Uterus (tissue), 4 donors: Measurements from ENCODE around the gene CBFA2T3. TPM values are rescaled to one million over a fixed set of nuclear protein-coding genes. Genes with fewer than 3 reads are reported as not detected.

Source experiments
- DNase-seq, 2 donors: peaks; one replicate each; pipeline ENCODE4 v3.0.0-alpha.2; 2019 to 2020
- H3K27ac ChIP-seq, 2 donors: fragments of 200-600 bp; sonication (generic); 1 replicate in 1 of 2; 2 replicates in 1 of 2; pipeline ENCODE4 v1.5.1; 2016 to 2018
- H3K27me3 ChIP-seq, 2 donors: fragments of 200-600 bp; sonication (generic); one replicate each; pipeline ENCODE4 v1.5.1; 2018 to 2019; ENCODE audit warnings: control low read depth in 1 of 2
- H3K36me3 ChIP-seq, 2 donors: fragments of 200-600 bp; sonication (generic); one replicate each; pipeline ENCODE4 v1.5.1; 2019; ENCODE audit warnings: control low read depth in 1 of 2
- H3K4me1 ChIP-seq, 2 donors: fragments of 200-600 bp; sonication (generic); one replicate each; pipeline ENCODE4 v1.5.1; 2018 to 2019; ENCODE audit warnings: control low read depth in 1 of 2
- H3K4me3 ChIP-seq, 2 donors: fragments of 200-600 bp; sonication (generic); 1 replicate in 1 of 2; 2 replicates in 1 of 2; pipeline ENCODE4 v1.5.1; 2018 to 2019; ENCODE audit warnings: mild to moderate bottlenecking in 1 of 2
- H3K9me3 ChIP-seq, 2 donors: fragments of 200-600 bp; sonication (generic); one replicate each; pipeline ENCODE4 v1.5.1; 2019; ENCODE audit warnings: control low read depth in 1 of 2
- CTCF ChIP-seq, 4 experiments: fragments of 200-600 bp in 2 of 4; fragments of 450-650 bp in 2 of 4; sonication (generic) in 2 of 4; IDR thresholded peaks; one replicate each; pipeline ENCODE4 v1.5.1; 2016 to 2019; ENCODE audit warnings: antibody characterized with exemption in 4 of 4, mild to moderate bottlenecking in 2 of 4, moderate library complexity in 1 of 4
- POLR2A ChIP-seq, 2 donors: fragments of 450-650 bp; IDR thresholded peaks; one replicate each; pipeline ENCODE4 v1.6.1; 2016; ENCODE audit warnings: antibody characterized with exemption in 2 of 2, mild to moderate bottlenecking in 1 of 2, moderate library complexity in 1 of 2
- intact Hi-C: fragments of 100-400 bp; cut with DNase I; formaldehyde crosslinking; loops from one replicate; pipeline ENCODE4 v1.15.1; 2023; ENCODE audit warnings: low total_unique reads
- total RNA-seq, 4 donors: library from RNA; depleted of rRNA in 3 of 4; stranded (reverse); fragments of >200 nt in 3 of 4; gene quantifications; one replicate each; pipeline versions ENCODE4 v1.1.0 to v1.2.4, GENCODE V29; 2014 to 2023
- donor health status: DM: yes; HTN: yes; CAD: no.

The CBFA2T3 gene
- total RNA-seq, 4 donors from 2014 or later = under 0.01 to 12.1 (median 3.1) TPM

DNA sequence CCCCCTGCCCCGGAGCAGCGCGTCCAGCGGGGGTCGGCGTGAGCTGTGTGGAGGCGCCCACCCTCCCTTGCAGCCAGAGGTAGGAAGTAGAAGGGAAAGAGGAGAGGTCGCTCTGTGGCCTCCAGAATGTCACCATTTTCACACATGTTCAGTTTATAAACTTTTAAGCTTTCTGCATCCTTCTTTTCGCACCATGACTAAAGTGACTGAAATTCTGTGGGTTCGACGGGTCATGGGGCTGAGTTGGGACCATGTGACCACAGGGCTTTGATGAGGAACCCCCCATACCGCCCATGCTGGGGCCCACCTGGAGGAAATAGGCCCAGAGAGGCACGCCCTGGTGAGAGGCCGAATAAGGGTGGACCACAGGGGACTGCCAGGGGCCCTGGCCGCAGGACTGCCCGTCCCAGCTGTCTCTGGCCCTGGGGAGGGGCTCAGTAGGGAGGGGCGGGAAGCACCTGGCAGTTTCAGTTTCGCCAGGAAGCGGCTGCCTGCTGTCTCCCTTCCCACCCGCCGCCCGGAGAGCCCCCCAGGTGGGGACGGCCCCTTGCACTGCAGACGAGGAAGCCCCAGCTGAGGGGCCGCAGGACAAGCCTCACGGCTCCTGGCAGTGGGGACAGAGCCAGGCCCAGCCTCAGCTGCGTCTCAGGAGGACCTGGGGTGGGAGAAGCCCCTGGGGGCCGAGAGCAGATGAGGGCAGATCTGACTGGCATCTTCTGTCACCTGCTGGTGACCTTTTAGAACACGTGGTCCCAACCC lies 9.0 kb downstream of the CBFA2T3 start:
- Histone ChIP-seq H3K36me3 (no peaks in the 10 kb centered on the region), H3K4me3 (no peak overlapping the region), H3K27ac (no peak overlapping the region), H3K4me1 (no peaks in the 10 kb centered on the region), H3K27me3 (no peaks in the 10 kb centered on the region), H3K9me3 (no peaks in the 10 kb centered on the region)
- TF ChIP-seq CTCF (IDR thresholded peaks at IDR 0.05) (no peak), POLR2A (IDR thresholded peaks at IDR 0.05) (no peak)
- DNase-seq = no peak
- intact Hi-C loops = no loop called here

- H3K36me3 ChIP-seq = no peaks in the 10 kb centered on the region
- H3K4me3 ChIP-seq = no peak overlapping the region
- TF ChIP-seq POLR2A (IDR thresholded peaks at IDR 0.05) (no peak), CTCF (IDR thresholded peaks at IDR 0.05) (no peak)
- no peaks in the 10 kb centered on the region for H3K9me3 ChIP-seq
- no peaks in the 10 kb centered on the region for H3K4me1 ChIP-seq
- no peak for DNase-seq
- H3K27me3 ChIP-seq = no peaks in the 10 kb centered on the region
- intact Hi-C loops = no loop called here
- H3K27ac ChIP-seq = no peak overlapping the region
Observed at GRCh38 chr16:88966986-88967829, 9.8 kb downstream of the CBFA2T3 start.

- no peaks in the 10 kb centered on the region for H3K36me3 ChIP-seq
- no peaks in the 10 kb centered on the region for H3K9me3 ChIP-seq
- TF ChIP-seq CTCF (IDR thresholded peaks at IDR 0.05) (no peak), POLR2A (IDR thresholded peaks at IDR 0.05) (no peak)
- no peak overlapping the region for H3K4me3 ChIP-seq
- intact Hi-C loops = no loop called here
- H3K4me1 ChIP-seq = no peaks in the 10 kb centered on the region
- H3K27me3 ChIP-seq = no peaks in the 10 kb centered on the region
- no peak overlapping the region for H3K27ac ChIP-seq
- DNase-seq = no peak
Observed at GRCh38 chr16:88965826-88966480, 11.1 kb downstream of the CBFA2T3 start.

DNA sequence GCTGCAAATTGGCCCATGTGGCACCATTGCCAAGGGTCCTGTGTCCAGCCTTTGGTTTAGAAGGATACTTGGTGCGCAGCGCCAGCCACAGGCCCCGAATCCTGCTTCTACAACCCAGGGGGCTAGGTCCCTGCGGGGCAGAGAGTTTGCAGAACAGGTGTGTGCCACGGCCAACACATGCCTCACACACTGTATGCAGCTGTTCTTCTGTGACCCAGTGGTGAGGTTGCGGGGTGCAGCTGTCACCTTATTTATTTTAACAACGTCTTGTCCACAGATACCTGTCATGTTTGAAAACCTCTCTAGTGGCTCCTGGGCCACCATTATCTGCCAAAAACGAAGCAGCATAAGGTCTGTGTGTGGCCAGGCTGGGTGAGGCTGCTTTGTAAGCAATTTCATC lies 11.6 kb downstream of the CBFA2T3 start:
- H3K4me3 ChIP-seq = no peak overlapping the region
- intact Hi-C loops = no loop called here
- H3K9me3 ChIP-seq = no peaks in the 10 kb centered on the region
- no peaks in the 10 kb centered on the region for H3K4me1 ChIP-seq
- TF ChIP-seq CTCF (IDR thresholded peaks at IDR 0.05) = no peak
- no peaks in the 10 kb centered on the region for H3K36me3 ChIP-seq
- no peaks in the 10 kb centered on the region for H3K27me3 ChIP-seq
- no peak for DNase-seq
- no peak overlapping the region for H3K27ac ChIP-seq

GRCh38 chr16:88964636-88965035 lies 12.4 kb downstream of the CBFA2T3 start:
- intact Hi-C loops = no loop called here
- no peak overlapping the region for H3K4me3 ChIP-seq
- H3K9me3 ChIP-seq = no peaks in the 10 kb centered on the region
- no peaks in the 10 kb centered on the region for H3K4me1 ChIP-seq
- H3K27ac ChIP-seq = no peak overlapping the region
- H3K36me3 ChIP-seq = no peaks in the 10 kb centered on the region
- H3K27me3 ChIP-seq = no peaks in the 10 kb centered on the region
- DNase-seq = no peak
- TF ChIP-seq POLR2A (IDR thresholded peaks at IDR 0.05) (no peak), CTCF (IDR thresholded peaks at IDR 0.05) (no peak)
